ENCODE results near the gene WRAP73. TPM values are rescaled to one million over a fixed set of nuclear protein-coding genes. Genes with fewer than 3 reads are reported as not detected.
"Not testable (repeated sequence)": the region's sequence is repeated elsewhere in the genome, so short reads cannot be mapped to it uniquely, and the experiment has no call there.

Gene WRAP73
- total RNA-seq, 6 experiments from 2014 or later = 5.6 to 9.1 (median 7.1) TPM

- DNase-seq = no peak
- Histone ChIP-seq H3K27ac (peak overlapping the region in 1 of 3 donors; percentile 72), H3K9me3 (no peaks in the 10 kb centered on the region), H3K27me3 (no peaks in the 10 kb centered on the region), H3K36me3 (peaks cover 2 to 36% (median 16%) of the 10 kb centered on the region in 4 donors), H3K4me3 (peak overlapping the region; percentile 89 to 99 (median 96)), H3K4me1 (peaks cover 0 to 28% (median 5%) of the 10 kb centered on the region in 4 donors)
- intact Hi-C loops (cut with DNase I) = no loop called here
- WGBS (ENCODE audit: insufficient coverage, low coverage, low lambda C conversion rate, missing lambda C conversion rate) = 50% methylated on average over 4 of the region's 4 CpGs
- no peak for TF ChIP-seq POLR2A (IDR thresholded peaks at IDR 0.05)
- TF ChIP-seq, protein P1, sequence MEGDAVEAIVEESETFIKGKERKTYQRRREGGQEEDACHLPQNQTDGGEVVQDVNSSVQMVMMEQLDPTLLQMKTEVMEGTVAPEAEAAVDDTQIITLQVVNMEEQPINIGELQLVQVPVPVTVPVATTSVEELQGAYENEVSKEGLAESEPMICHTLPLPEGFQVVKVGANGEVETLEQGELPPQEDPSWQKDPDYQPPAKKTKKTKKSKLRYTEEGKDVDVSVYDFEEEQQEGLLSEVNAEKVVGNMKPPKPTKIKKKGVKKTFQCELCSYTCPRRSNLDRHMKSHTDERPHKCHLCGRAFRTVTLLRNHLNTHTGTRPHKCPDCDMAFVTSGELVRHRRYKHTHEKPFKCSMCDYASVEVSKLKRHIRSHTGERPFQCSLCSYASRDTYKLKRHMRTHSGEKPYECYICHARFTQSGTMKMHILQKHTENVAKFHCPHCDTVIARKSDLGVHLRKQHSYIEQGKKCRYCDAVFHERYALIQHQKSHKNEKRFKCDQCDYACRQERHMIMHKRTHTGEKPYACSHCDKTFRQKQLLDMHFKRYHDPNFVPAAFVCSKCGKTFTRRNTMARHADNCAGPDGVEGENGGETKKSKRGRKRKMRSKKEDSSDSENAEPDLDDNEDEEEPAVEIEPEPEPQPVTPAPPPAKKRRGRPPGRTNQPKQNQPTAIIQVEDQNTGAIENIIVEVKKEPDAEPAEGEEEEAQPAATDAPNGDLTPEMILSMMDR (IDR thresholded peaks at IDR 0.05) = no peak
- no peak for ATAC-seq
Measured at GRCh38 chr1:3626025-3626424, 23.9 kb downstream of the WRAP73 start.

- DNase-seq (peak; percentile 63 to 78 (median 76)), ATAC-seq (peak; percentile 45 to 61 (median 58))
- peaks cover 2 to 36% (median 16%) of the 10 kb centered on the region in 4 donors for H3K36me3 ChIP-seq
- no peaks in the 10 kb centered on the region for H3K27me3 ChIP-seq
- H3K9me3 ChIP-seq = no peaks in the 10 kb centered on the region
- peak; percentile 14 for TF ChIP-seq POLR2A (IDR thresholded peaks at IDR 0.05)
- TF ChIP-seq, protein P1 (IDR thresholded peaks at IDR 0.05) = no peak
- intact Hi-C loops (cut with DNase I) = no loop called here
- WGBS (ENCODE audit: insufficient coverage, low coverage, low lambda C conversion rate, missing lambda C conversion rate) = 11% methylated on average over 2 of the region's 71 CpGs
- H3K27ac ChIP-seq = peak overlapping the region; percentile 57 to 72 (median 65)
- H3K4me3 ChIP-seq = peak overlapping the region; percentile 89 to 99 (median 96)
- peaks cover 0 to 28% (median 5%) of the 10 kb centered on the region in 4 donors for H3K4me1 ChIP-seq
Measured at GRCh38 chr1:3625151-3625907, 24.6 kb downstream of the WRAP73 start.

GRCh38 chr1:3624200-3625136 lies 25.4 kb downstream of the WRAP73 start, which contains the start of gene TPRG1L:
Gene TPRG1L, plus strand, starts transcription at chr1:3625015. Its CDS starts 58 bp downstream, at chr1:3625073.
- Histone ChIP-seq H3K36me3 (peaks cover 2 to 30% (median 16%) of the 10 kb centered on the region in 4 donors), H3K9me3 (no peaks in the 10 kb centered on the region), H3K4me1 (peaks cover 0 to 28% (median 5%) of the 10 kb centered on the region in 4 donors), H3K27ac (peak within 1 kb of the TSS; percentile 57 to 72 (median 65)), H3K4me3 (peak within 1 kb of the TSS; percentile 89 to 99 (median 96)), H3K27me3 (no peaks in the 10 kb centered on the region)
- intact Hi-C loops (cut with DNase I) = no loop called here
- ATAC-seq = peak; percentile 95 to 97 (median 96)
- WGBS (ENCODE audit: insufficient coverage, low coverage, low lambda C conversion rate, missing lambda C conversion rate) = 0% methylated on average over 22 of the region's 108 CpGs
- TF ChIP-seq POLR2A (IDR thresholded peaks at IDR 0.05) = peak; percentile 29
- TF ChIP-seq, protein P1 (IDR thresholded peaks at IDR 0.05) = no peak
- peak; percentile 99 for DNase-seq

- intact Hi-C loops (cut with DNase I) = no loop called here
- peak overlapping the region in 2 of 3 donors; percentile 44 to 72 for H3K27ac ChIP-seq
- no peak for DNase-seq
- peaks cover 0 to 23% (median 14%) of the 10 kb centered on the region in 4 donors for H3K36me3 ChIP-seq
- no peak for TF ChIP-seq POLR2A (IDR thresholded peaks at IDR 0.05)
- TF ChIP-seq, protein P1 (IDR thresholded peaks at IDR 0.05) = no peak
- H3K27me3 ChIP-seq = no peaks in the 10 kb centered on the region
- no peak for ATAC-seq
- H3K4me1 ChIP-seq = peaks cover 0 to 28% (median 5%) of the 10 kb centered on the region in 4 donors
- 27% methylated on average over 21 of the region's 23 CpGs for WGBS (ENCODE audit: insufficient coverage, low coverage, low lambda C conversion rate, missing lambda C conversion rate)
- H3K4me3 ChIP-seq = peak overlapping the region; percentile 89 to 99 (median 96)
- H3K9me3 ChIP-seq = no peaks in the 10 kb centered on the region
Measured at GRCh38 chr1:3623441-3624199, 26.3 kb downstream of the WRAP73 start.

- ATAC-seq; H3K27me3 ChIP-seq; DNase-seq; H3K9me3 ChIP-seq; H3K36me3 ChIP-seq; H3K4me3 ChIP-seq; H3K27ac ChIP-seq; intact Hi-C loops (cut with DNase I): not testable (repeated sequence)
- H3K4me1 ChIP-seq = peaks cover 0 to 28% (median 5%) of the 10 kb centered on the region in 4 donors
- 73% methylated on average over 7 of the region's 9 CpGs for WGBS (ENCODE audit: insufficient coverage, low coverage, low lambda C conversion rate, missing lambda C conversion rate)
Measured at GRCh38 chr1:3622102-3622501, 27.8 kb downstream of the WRAP73 start.

Measured in right lobe of liver (tissue), 6 donors.